ENCODE measurements around the gene GPR162. TPM values are rescaled to one million over a fixed set of nuclear protein-coding genes. Genes with fewer than 3 reads are reported as not detected.

The GPR162 gene
- total and polyA plus RNA-seq, 8 donors = 1.3 to 9.3 (median 4.0) TPM

DNA sequence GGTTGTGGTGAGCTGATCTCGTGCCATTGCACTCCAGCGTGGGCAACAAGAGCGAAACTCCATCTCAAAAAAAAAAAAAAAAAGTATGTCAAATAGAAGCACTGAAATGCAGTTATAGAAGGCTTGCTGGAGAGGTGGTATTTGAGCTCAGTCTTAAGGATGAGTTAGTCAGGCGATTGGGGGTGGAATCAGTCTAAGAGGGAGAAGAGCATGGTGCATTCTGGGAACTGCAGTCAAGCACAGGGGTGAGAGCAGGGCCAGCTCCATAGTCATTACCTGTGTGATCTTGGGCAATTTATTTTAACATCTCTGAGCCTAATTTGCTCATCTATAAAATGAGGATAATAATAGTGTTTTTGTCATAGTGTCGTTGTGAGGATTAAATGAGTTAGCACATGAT, 13.3 kb downstream of the GPR162 start:
- no peak overlapping the region for H3K4me3 ChIP-seq
- peaks cover under 1 to 7% (median 3%) of the 10 kb centered on the region in 4 donors for H3K4me1 ChIP-seq
- H3K36me3 ChIP-seq = peaks cover 0 to 78% (median 68%) of the 10 kb centered on the region in 4 donors
- TF ChIP-seq POLR2AphosphoS5 (IDR thresholded peaks at IDR 0.05) (no peak), POLR2A (IDR thresholded peaks at IDR 0.05) (no peak), EP300 (IDR thresholded peaks at IDR 0.05) (no peak)
- TF ChIP-seq, protein P1, sequence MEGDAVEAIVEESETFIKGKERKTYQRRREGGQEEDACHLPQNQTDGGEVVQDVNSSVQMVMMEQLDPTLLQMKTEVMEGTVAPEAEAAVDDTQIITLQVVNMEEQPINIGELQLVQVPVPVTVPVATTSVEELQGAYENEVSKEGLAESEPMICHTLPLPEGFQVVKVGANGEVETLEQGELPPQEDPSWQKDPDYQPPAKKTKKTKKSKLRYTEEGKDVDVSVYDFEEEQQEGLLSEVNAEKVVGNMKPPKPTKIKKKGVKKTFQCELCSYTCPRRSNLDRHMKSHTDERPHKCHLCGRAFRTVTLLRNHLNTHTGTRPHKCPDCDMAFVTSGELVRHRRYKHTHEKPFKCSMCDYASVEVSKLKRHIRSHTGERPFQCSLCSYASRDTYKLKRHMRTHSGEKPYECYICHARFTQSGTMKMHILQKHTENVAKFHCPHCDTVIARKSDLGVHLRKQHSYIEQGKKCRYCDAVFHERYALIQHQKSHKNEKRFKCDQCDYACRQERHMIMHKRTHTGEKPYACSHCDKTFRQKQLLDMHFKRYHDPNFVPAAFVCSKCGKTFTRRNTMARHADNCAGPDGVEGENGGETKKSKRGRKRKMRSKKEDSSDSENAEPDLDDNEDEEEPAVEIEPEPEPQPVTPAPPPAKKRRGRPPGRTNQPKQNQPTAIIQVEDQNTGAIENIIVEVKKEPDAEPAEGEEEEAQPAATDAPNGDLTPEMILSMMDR (IDR thresholded peaks at IDR 0.05) = no peak
- intact Hi-C loops (cut with DNase I; ENCODE audit: low total_unique reads) = no loop called here
- H3K9me3 ChIP-seq = no peaks in the 10 kb centered on the region
- H3K27me3 ChIP-seq = peaks cover 0 to 2% (median 0%) of the 10 kb centered on the region in 3 donors
- no peak for DNase-seq
- WGBS, 5 donors = 74 to 81% (median 77%) methylated on average over 5 of the region's 5 CpGs
- H3K27ac ChIP-seq = no peak overlapping the region

DNA sequence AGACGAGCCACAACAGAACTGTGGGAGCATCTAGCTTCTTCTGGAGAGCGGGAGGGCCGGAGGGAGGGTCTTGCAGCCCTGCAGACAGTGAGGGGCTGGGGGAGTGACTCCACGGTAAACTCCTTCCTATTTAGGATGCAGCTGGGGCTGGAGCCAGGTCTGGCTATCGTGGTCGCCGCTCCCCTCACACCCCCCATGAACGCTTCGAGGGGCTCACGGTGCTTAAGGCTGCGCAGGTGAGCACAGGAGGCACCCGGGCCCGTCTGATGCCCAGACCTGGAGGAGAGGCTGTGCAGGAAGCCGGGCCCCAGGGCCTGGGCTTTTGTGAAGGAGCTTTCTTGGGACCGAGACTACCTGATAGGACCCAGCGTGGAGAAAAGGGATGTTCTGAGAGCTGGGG, 15.2 kb downstream of the GPR162 start:
- Histone ChIP-seq H3K9me3 (no peaks in the 10 kb centered on the region), H3K27me3 (no peaks in the 10 kb centered on the region), H3K36me3 (peaks cover 0 to 64% (median 56%) of the 10 kb centered on the region in 4 donors), H3K27ac (no peak overlapping the region), H3K4me1 (peaks cover 0 to 15% (median 3%) of the 10 kb centered on the region in 4 donors), H3K4me3 (no peak overlapping the region)
- no peak for DNase-seq
- intact Hi-C loops (cut with DNase I; ENCODE audit: low total_unique reads) = no loop called here
- no peak for TF ChIP-seq POLR2AphosphoS5 (IDR thresholded peaks at IDR 0.05)
- TF ChIP-seq, protein P1 (IDR thresholded peaks at IDR 0.05) = no peak
- no peak for TF ChIP-seq EP300 (IDR thresholded peaks at IDR 0.05)
- TF ChIP-seq POLR2A (IDR thresholded peaks at IDR 0.05) = no peak
- 85 to 96% (median 89%) methylated on average over 16 of the region's 16 CpGs for WGBS, 5 donors

DNA sequence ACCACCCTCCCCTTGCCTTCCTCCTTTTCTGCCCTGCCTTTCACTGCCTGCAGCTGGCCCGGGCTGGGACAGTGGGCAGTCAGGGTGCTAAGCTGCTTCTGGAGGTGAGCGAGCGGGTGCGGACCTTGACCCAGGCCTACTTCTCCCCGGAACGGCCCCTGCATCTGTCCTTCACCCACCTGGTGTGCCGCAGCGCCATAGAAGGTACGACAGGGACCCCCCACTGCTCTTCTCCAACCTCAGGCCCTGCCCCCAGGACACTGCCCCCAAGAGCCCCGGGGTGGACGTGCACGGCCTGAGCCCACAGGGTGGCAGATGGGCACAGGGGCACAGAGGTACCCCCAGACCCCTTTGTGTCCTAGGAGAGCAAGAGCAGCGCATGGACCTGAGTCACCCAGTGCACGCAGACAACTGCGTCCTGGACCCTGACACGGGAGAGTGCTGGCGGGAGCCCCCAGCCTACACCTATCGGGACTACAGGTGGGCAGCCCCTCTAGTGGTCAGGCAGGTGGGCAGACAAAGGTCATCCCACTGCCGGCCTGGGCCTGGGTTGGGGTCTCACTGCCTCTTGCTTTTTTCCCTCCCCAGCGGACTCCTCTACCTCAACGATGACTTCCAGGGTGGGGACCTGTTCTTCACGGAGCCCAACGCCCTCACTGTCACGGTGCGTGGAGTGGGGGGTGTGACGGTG, 15.9 kb downstream of the GPR162 start:
- Histone ChIP-seq H3K9me3 (no peaks in the 10 kb centered on the region), H3K4me1 (peaks cover 0 to 21% (median 5%) of the 10 kb centered on the region in 4 donors), H3K36me3 (peaks cover 0 to 57% (median 51%) of the 10 kb centered on the region in 4 donors), H3K4me3 (no peak overlapping the region), H3K27ac (no peak overlapping the region), H3K27me3 (no peaks in the 10 kb centered on the region)
- DNase-seq = no peak
- no peak for TF ChIP-seq POLR2A (IDR thresholded peaks at IDR 0.05)
- TF ChIP-seq, protein P1 (IDR thresholded peaks at IDR 0.05) = no peak
- no peak for TF ChIP-seq EP300 (IDR thresholded peaks at IDR 0.05)
- TF ChIP-seq POLR2AphosphoS5 (IDR thresholded peaks at IDR 0.05) = no peak
- intact Hi-C loops (cut with DNase I; ENCODE audit: low total_unique reads) = no loop called here
- 90 to 94% (median 93%) methylated on average over 19 to 26 of the region's 26 CpGs for WGBS, 5 donors

DNA sequence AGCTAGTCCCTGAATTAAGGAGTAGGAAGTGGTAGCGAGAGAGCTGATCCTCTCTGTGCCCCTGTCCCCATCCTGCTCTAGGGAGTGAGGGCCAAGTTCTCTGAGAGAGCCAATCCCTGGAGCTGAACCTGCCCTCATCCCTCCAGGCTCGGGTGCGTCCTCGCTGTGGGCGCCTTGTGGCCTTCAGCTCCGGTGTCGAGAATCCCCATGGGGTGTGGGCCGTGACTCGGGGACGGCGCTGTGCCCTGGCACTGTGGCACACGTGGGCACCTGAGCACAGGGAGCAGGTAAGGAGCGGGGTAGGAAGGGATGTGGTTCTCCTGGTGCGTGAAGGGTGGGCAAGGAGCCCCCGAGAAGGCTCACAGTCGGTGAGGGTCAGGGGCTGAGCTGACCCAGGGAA, 17.2 kb downstream of the GPR162 start:
- H3K9me3 ChIP-seq = no peaks in the 10 kb centered on the region
- TF ChIP-seq POLR2AphosphoS5 (IDR thresholded peaks at IDR 0.05) (no peak), POLR2A (IDR thresholded peaks at IDR 0.05) (no peak), EP300 (IDR thresholded peaks at IDR 0.05) (no peak)
- TF ChIP-seq, protein P1 (IDR thresholded peaks at IDR 0.05) = no peak
- DNase-seq = no peak
- H3K4me1 ChIP-seq = peaks cover 0 to 21% (median 5%) of the 10 kb centered on the region in 4 donors
- WGBS, 5 donors = 88 to 94% (median 91%) methylated on average over 7 to 16 of the region's 16 CpGs
- H3K36me3 ChIP-seq = peaks cover 0 to 60% (median 49%) of the 10 kb centered on the region in 4 donors
- no peak overlapping the region for H3K27ac ChIP-seq
- H3K4me3 ChIP-seq = no peak overlapping the region
- intact Hi-C loops (cut with DNase I; ENCODE audit: low total_unique reads) = no loop called here
- no peaks in the 10 kb centered on the region for H3K27me3 ChIP-seq
